Measurements from ENCODE around the gene RYK.
A peak's percentile ranks its signal among the peaks of the same experiment; 100 is the strongest.

The RYK gene

GRCh38 chr3:134258761-134259347, 8.2 kb upstream of the RYK start:
- Histone ChIP-seq H3K27ac (no peak overlapping the region), H3K4me3 (no peak overlapping the region)
- no peak for TF ChIP-seq CTCF (IDR thresholded peaks at IDR 0.05)
- no peak for DNase-seq (ENCODE audit: low spot score)

GRCh38 chr3:134255404-134255803, 4.7 kb upstream of the RYK start:
- H3K27ac ChIP-seq = no peak overlapping the region
- no peak for DNase-seq (ENCODE audit: low spot score)
- TF ChIP-seq CTCF (IDR thresholded peaks at IDR 0.05) = no peak

GRCh38 chr3:134253475-134254226, 3.0 kb upstream of the RYK start:
- DNase-seq (ENCODE audit: low spot score) = no peak
- Histone ChIP-seq H3K4me3 (no peak overlapping the region), H3K27ac (peak overlapping the region; percentile 67 to 75)
- TF ChIP-seq CTCF (IDR thresholded peaks at IDR 0.05) = no peak

More at GRCh38 chr3:134255404-134255803, 4.7 kb upstream of the RYK start:
- H3K4me3 ChIP-seq = no peak overlapping the region

DNA sequence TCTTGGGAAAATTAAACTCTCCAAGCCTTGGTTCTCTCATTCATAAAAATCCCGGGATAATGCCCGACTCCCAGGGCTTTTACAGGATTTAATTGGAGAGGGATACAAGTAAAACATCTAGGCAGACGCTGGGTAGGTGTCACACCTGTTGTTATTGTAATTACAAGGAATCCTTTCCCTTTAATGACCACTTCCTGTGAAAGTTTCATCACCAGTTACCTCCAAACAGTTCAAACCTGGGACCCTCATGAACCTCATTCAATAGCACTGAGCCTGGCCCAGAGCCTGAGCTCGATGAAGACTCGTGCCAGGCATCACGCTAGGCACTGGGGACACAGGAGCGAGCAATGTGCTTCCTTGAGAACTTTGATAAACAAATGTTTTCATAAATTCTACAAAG, 2.1 kb upstream of the RYK start:
- DNase-seq (ENCODE audit: low spot score) = no peak

GRCh38 chr3:134251731-134252391, 1.2 kb upstream of the RYK start:
- no peak for DNase-seq (ENCODE audit: low spot score)
- H3K4me3 ChIP-seq = peak overlapping the region; percentile 87
- peak overlapping the region; percentile 67 to 75 for H3K27ac ChIP-seq
- no peak for TF ChIP-seq CTCF (IDR thresholded peaks at IDR 0.05)

More for the DNA sequence above, 2.1 kb upstream of the RYK start:
- TF ChIP-seq CTCF (IDR thresholded peaks at IDR 0.05) = no peak
- Histone ChIP-seq H3K4me3 (no peak overlapping the region), H3K27ac (peak overlapping the region; percentile 67 to 75)

DNA sequence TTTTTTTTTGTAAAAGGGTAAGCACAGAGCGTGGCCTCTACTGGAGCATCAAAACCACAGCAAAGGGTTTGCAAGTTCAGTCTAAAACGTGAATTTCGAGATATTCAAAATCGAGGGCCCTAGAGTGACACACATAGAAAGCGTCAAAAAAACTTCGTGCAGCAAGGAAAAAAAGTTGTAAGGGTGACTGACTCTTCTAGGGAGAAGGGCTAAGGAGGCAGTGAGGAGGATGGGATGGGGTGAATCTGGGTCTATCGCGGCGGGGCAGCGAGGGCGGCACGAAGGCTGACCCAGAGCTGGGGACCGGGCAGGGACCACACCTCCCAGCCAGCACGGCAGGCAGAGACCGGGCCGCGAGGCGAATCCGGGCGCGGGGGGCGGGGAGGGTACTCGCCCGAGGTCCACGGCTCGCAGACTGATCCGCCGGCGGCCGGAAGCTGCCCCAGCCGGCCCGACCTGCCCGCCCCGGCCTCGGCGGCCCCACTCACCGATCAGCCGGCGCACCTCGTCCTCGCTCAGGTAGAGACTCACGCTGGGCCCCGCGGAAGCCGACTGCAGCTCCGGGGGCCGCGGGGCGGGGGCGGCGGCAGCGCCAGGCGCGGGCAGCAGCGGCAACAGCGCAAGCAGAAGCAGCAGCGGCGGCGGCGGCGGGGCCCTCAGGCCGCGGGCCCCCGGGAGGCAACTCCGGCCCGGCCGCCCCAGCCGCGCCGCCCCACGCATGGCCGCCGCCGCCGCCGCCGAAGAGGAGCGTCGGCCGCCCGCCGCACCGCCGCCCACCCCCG, 533 bp downstream of the RYK start:
- Histone ChIP-seq H3K27ac (peak overlapping the region; percentile 83 to 95), H3K4me3 (peak overlapping the region; percentile 87)
- TF ChIP-seq CTCF (IDR thresholded peaks at IDR 0.05) = no peak
- DNase-seq (ENCODE audit: low spot score) = peak; percentile 79
